Stimulated activated CD4-positive, alpha-beta T cell treated with anti-CD3 and anti-CD28 coated beads, TNF-alpha, amount 100 ng/mL, for 1 hour (primary cell): ENCODE results near the gene CABP5.

Source experiments
- DNase-seq, 3 donors: peaks; one replicate each; pipeline ENCODE4 v3.0.0-alpha.2; 2020; ENCODE audit warnings: low read depth in 3 of 3, low spot score in 1 of 3

CABP5 gene

DNA sequence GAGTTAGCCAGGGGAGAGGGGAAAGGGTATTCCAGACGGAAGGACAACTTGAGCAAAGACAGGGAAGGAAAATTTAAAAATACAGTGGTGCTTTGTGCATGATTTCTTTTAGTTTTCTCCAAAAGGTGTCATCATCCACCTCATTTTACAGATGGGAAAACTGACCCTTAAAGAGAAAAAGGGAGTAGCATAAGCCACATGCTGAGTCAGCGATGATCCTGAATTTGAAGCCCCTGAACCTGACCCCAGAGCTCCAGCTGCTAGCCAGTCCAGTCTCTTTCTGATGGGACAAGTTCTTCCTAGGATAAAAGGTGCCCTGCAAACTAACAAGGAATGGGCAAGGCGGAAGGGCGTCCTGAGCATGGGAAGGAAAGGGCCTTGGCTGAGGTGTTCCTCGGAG lies 10.3 kb downstream of the CABP5 start:
- DNase-seq = no peak

DNA sequence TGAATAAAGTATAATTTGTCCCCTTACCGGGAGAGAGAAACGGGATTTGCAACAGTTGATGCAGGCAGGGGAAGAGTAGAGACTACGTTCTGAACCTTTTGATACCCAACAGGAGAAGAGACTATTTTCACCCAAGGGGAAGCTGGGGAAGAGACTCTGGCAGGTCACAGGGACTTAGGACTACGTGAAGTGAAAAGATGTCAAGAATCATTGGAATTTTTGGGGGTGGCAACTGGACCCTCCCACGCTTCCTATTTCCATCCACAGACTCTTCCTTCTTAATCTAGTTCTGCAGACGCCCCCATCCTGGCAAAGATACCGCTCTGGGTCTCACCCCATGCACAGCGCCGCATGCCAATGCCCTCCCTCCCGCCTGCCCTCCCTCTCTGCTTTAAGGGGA lies 13.8 kb downstream of the CABP5 start:
- DNase-seq = no peak

DNA sequence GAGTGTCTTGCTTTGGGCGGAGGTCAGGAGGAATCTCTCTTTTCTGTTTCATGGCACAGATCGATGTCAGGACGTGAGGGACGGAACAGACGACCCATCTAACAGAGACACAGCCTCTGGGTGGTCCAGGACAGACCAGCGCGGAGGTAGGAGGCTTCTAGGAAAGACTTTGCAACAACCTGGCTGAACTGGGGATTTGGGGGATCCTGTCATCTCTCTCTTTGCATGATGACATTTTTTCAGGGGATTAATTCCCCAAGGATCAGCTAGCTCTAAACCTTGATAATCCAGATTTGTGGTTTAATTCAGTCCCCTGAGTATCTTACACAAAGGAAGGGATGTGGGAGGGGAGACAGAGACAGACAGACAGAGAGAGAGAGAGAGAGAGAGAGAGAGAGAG lies 14.4 kb downstream of the CABP5 start:
- no peak for DNase-seq

DNA sequence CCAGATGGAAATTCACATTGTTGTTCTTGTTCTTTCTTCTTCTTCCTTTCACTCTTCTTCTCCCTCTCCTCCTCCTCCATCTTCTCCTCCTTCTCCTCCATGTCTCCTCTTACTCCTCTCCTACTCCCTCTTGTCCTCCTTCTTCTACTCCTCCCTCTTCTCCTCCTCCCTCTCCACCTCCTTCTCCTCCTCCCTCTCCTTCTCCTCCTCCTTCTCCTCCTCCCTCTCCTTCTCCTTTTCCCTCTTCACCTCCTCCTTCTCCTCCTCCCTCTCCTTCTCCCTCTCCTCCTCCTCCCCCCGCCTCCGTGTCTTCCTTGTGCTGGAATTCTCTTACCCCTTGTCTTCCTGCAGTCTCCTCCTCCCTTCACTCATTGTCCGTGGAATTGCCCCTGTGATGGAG lies 18.4 kb downstream of the CABP5 start:
- DNase-seq = no peak

DNA sequence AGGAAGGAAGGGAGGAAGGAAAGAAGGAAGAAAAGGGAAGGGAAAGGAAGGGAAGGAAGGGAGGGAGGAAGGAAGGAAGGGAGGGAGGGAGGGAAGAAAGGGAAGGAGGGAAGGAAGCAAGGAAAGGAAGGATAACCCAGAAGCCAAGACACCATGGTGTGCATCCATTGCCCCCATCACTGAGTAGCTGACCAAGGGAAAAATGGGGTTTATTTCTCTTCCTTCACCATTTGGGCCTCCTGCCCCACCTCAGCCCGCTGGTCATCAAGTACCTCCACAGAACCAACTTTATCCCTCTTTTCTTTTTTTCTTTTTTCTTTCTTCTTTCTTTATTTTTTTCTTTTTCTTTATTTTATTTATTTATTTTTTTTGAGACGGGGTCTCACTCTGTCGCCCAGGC lies 20.4 kb downstream of the CABP5 start:
- DNase-seq = no peak

DNA sequence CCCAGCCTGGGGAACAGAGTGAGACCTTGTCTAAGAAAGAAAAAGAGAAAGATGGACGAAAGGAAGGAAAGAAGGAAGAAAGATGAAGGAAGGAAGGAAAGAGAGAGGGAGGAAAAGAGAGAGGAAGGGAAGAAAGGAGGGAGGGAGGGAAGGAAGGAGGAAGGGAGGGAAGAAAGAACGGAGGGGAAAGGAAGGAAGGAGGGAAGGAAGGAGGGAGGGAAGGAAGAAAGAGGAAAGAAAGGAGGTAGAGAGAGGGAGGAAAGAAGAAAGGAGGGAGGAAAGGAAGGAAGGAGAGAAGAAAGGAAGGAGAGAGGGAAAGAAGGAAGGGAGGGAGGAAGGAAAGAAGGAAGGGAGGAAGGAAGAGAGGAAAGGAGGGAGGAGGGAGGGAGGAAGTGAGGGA lies 20.9 kb downstream of the CABP5 start:
- DNase-seq = no peak

DNA sequence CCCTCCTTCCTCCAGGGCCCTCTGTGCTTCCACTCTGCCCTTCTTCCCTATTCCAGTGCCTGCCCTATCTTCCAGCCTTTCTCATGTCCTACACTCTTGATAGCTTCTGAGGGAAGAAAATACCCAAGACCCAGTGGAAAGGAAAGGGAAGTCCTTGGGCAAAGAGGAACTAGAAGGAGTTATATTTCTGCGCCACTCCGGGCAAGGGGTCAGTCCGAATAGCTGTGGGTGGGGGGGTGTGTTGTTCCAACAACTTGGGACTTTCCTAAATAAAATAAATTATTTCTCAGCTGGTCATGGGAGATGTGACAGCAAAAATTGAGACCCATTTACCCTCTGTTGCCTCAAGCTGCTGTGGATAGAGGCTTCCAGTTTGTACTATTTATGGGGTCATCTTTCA lies 23.2 kb downstream of the CABP5 start:
- DNase-seq = no peak

DNA sequence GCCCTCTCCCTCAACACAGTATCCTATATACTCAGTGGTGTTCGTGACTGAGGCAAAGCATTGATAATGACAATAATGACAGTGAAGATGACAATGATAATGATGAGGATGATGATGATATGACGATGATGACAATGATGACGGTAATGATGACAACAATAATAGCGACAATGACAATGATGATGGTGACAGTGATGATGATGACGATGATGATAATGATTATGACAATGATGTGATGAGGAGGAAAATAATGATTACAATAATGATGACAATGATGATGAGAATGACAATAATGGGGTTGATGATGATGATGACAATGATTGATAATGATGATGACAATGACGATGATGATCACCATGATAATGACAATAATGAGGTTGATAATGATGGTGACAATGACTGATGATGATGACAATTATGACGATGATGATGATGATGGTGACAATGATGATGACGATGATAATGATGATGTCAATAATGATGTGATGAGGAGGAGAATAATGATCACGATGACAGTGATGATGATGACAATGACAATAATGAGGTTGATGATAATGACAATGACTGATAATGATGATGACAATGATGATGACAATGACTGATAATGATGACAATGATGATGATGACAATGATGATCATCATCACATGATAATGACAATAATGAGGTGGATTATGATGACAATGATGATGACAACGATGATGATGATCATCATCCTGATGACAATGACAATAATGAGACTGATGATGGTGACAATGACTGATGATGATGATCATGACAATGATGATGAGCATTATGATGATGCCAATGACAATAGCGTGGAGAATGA lies 32.7 kb downstream of the CABP5 start:
- no peak for DNase-seq

DNA sequence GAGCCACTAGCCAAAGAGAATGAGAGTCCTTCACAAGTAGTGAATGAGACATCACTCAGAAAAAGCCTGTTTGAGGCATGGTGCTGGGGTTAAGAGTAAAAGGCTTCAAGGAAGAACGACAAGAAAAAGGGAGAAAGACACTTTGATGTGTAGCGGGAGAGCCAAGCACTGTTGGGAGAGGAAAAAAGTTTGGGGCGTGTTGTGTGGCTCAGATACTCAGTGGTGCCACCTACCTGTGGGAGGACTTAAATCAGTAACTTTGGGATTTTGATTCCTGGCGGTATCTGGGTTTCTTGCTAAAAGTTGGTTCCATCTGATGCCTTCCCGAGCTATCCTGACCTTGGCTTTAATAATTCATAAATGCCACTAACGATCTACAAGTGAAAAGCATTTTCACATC lies 37.1 kb downstream of the CABP5 start:
- DNase-seq = no peak

DNA sequence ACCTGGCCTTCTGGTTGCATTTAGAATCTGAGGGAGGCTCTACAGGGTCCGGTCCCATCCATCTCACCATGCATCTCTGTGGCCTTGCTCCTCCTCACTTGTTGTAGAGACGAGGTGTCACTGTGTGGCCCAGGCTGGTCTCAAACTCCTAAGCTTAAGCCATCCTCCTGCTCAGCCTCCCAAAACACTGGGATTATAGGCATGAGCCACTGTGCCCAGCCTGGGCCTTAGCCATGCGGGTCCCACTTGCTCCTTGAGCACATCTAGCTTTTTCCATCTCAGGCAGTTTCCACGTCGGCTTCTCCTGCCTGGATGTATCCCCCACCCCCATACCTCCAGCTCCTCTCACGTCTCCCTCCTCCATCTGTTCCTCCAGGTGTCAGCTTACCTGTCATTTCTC lies 39.6 kb downstream of the CABP5 start:
- no peak for DNase-seq

DNA sequence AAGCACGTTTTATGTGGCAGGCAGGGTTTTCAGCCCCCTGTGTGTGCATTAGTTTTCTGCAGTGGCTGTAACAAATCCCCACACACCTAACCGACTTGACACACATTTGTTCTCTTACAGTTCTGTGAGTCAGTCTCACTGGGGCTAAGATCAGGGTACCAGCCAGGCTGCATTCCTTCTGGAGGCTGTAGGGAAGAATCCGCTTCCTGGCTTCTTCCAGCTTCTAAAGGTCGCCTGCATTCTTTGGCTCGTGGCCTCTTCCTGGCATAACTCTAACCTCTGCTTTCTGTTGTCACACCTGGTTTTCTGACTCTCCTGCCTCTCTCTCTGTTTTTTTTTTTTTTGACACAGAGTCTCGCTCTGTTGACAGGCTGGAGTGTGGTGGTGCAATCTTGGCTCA lies 43.0 kb downstream of the CABP5 start:
- DNase-seq = no peak

DNA sequence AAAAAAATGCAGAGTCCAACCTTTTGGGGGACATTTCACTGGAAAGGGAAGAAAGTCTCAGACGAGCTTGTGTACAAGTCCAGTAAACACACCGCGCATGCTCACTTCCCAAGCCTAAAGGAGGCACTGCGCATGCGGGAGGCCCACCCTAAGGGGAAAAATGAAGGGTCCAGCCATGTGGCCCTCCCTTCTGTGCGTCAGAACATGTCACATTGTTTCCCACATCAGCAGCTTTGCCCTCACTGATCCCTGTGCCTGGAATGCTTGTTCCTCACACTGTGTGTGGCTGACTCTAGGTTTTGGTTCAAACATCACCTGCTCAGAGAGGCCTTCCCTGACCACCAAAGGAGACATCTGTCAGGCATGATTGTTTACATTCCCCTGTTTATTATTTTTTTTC lies 45.1 kb downstream of the CABP5 start:
- DNase-seq = no peak

DNA sequence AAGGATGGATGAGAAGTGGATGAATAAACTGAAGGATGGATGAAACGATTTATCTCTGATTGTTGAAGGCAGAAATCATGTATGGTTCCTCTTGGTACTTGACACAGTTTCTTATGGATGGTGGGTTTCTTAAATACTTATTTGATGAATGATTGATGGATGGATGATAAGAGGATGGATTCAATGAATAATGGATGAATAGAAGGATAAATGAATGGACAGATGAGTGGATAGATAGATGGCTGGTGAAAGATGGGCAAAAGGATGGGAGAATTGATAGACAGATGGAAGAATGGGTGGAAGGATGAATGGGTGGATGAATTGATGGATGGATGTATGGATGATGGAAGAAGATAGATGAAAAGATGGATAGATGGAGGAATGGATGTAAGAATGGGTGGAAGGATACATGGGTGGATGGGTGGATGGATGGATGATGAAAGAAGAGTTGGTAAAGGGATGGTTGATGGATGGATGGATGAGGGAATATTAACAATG lies 47.6 kb downstream of the CABP5 start:
- no peak for DNase-seq

DNA sequence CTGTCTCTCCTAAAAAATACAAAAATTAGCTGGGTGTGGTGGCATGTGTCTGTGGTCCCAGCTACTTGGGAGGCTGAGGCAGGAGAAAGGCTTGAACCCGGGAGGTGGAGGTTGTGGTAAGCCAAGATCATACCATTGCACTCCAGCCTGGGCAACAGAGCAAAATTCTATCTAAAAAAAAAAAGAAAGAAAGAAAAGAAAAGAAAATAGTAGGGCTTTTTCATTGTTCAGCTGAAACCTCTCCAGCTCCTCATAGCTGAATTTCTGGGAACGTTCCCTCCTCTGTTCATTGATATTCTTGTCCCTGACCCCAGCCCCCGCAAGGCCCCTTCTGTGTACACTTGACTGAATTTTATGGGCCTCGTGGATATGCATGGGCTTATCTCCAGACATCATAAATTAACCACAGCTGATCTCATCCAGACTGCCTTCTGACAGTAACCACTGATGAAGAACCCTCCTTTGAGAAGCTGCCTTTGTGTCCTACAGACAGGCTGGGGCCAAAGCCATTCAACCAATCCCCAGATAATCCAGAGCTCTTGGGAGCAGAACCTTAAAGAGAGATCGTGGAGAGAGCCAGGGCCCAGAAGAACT lies 49.6 kb downstream of the CABP5 start, which contains the start of gene ELSPBP1:
Gene ELSPBP1 (plus strand): TSS at position 424 of the 594 bp plus-strand sequence. CDS start 14,036 bp downstream, outside the sequence.
- no peak for DNase-seq

DNA sequence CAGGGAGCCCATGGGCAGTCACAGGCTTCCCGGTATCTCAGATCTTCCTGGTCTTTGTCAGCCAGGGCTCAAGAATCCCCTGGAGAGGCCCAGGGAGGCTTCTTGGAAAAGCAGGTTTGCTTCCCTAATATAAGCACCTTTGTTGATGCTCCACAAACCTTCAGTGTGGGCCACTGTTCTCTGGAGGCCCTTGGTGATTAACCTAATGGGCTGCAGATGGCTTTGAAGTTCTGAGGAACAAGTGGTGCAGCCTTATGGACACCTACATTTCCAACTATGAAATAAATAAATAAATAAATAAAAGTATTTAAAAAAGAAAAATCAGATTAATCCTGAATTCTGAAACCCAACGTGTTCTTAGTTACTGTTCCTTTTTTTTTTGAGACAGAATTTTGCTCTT lies 51.8 kb downstream of the CABP5 start, which contains the start of gene BSPH1:
Gene BSPH1 (minus strand): TSS at position 101 of the 400 bp plus-strand sequence. CDS start 89 bp downstream, at position 12.
- no peak for DNase-seq

DNA sequence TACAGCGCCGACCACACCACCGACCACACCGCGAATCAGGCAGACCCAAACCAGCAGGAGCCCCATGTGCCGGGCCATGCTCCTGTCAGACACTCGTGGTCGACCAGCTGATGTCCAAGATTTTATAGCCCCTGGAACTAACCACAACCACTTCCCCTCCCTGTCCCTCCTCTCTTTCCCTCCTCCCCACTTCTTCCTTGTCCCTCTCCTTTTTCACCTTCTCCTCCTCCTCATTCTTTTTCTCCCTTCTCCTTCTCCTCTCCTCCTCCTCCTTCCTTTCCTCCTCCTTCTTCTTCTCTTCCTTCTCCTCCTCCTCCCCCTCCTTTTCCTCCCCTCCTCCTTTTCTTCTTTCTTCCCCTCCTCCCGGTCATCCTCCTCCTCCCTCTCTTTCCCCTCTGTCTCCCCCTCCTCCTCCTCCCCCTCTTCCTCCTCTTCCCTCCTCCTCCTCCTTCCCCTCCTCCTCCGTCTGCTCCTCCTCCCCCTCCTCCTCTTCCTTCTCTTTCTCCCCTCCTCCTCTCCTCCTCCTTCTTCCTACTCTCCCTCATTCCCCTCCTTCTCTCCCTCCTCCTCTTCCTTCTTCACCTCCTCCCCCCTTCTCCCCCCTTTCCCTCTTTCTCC lies 52.6 kb downstream of the CABP5 start:
- no peak for DNase-seq
